NCI-H1417 treated with DMSO at 0.1 percent for 48 hours (cell line): ENCODE data around the gene HLTF.
"Not testable (repeated sequence)": the region's sequence is repeated elsewhere in the genome, so short reads cannot be mapped to it uniquely, and the experiment has no call there.

Experiments used
- DNase-seq: peaks from one replicate; lab custom pipeline; 2025; lab: John Stamatoyannopoulos, UW

Gene HLTF

GRCh38 chr3:148991219-148992026 is 94.9 kb downstream of the HLTF start, which contains the start of gene GYG1:
Gene GYG1 (plus strand): TSS chr3:148991540. CDS start chr3:148991641, 101 bp downstream.
- no peak for DNase-seq

- no peak for DNase-seq
Measured at GRCh38 chr3:148990236-148990635, 96.1 kb downstream of the HLTF start.

DNA sequence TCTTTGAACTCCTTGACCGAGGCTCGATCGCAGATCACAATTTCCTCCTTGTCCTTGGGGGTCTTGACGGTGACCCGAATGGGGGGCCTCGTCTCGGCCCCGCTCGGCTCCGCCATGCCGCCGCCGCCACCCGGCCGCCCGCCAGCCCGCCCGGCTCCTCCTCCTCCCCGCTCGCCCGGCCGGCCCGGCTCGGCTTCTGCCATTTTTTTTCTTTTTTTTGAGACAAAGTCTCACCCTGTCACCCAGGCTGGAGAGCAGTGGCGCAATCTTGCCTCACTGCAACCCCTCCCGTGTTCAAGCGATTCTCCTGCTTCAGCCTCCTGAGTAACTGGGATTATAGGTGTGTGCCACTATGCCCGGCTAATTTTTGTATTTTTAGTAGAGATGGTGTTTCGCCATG is 98.8 kb downstream of the HLTF start:
- DNase-seq, result not testable (repeated sequence)

DNA sequence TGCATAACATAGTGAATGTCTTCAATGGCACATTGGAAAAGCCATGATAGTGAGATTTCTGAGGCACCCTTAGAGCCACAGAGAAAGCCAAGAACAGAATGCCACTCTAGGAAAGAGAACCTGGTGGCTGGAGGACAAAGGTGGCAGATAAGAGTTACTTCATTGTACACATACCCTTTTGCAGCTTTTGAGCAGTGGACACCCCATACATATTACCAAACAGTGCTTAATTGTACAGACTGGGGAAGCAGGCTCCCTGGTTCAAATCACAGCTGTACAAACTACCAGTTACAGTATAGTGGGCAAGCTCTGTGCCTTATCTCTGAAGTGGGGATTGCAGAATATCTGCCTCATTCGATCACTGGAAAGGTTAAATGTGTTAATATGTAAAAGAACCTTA is 105.1 kb downstream of the HLTF start:
- no peak for DNase-seq
